AG10803 (cell line): ENCODE measurements around the gene SEPTIN5.

Source experiments
- DNase-seq: peaks from one replicate; pipeline ENCODE4 v3.0.0; 2010; ENCODE audit warnings: low read depth
- H3K4me3 ChIP-seq: 2 replicates; pipeline ENCODE4 v1.5.1; 2011; ENCODE audit warnings: mild to moderate bottlenecking, low read length, control low read depth
- CTCF ChIP-seq: conservative IDR thresholded peaks from 2 replicates; pipeline ENCODE4 v1.5.1; 2011; ENCODE audit warnings: mild to moderate bottlenecking, low read length, control low read depth, inconsistent platforms

SEPTIN5 gene

DNA sequence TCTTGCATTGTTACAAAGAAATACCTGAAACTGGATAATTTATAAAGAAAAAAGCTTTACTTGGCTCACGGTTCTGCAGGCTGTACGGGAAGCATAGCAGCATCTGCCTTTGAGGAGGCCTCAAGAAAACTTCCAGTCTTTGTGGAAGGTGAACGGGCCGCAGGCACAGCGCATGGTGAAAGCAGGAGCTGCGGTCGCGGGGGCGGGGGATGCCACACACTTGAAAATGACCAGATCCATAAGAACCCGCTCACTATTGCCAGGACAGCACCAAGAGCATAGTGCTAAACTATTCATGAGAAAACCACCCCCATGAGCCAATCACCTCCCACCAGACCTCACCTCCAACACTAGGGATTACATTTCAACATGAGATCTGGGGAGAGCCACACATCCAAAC lies 45.6 kb upstream of the SEPTIN5 start:
- TF ChIP-seq CTCF: no peak
- DNase-seq: no peak
- no peak overlapping the region for H3K4me3 ChIP-seq

GRCh38 chr22:19669570-19669969 lies 44.7 kb upstream of the SEPTIN5 start:
- DNase-seq: no peak
- TF ChIP-seq CTCF: no peak
- H3K4me3 ChIP-seq: no peak overlapping the region

DNA sequence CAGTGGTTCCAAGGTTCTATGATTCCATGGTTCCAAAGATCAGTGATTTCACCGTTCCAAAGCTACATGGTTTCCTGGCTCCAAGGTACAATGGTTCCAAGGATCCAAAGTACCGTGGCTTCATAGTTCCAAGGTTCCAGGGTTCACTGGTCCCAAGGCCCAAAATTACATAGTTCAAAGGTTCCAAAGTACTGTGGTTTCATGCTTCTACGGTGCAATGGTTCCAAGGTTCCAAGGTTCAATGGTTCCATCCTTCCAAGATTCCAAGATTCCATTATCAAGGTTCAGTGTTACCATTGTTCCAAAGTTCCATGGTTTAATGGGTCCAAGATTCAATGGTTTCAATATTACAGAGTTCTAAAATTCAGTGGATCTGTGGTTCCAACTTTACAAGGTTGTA lies 43.0 kb upstream of the SEPTIN5 start:
- no peak for DNase-seq
- TF ChIP-seq CTCF: no peak

GRCh38 chr22:19672054-19672776 lies 42.1 kb upstream of the SEPTIN5 start:
- TF ChIP-seq CTCF: no peak
- no peak overlapping the region for H3K4me3 ChIP-seq
- DNase-seq: no peak

More for the DNA sequence above, 43.0 kb upstream of the SEPTIN5 start:
- H3K4me3 ChIP-seq: no peak overlapping the region

- H3K4me3 ChIP-seq: no peak overlapping the region
- TF ChIP-seq CTCF: no peak
- DNase-seq: no peak
Observed at GRCh38 chr22:19673660-19674059, 40.6 kb upstream of the SEPTIN5 start.

DNA sequence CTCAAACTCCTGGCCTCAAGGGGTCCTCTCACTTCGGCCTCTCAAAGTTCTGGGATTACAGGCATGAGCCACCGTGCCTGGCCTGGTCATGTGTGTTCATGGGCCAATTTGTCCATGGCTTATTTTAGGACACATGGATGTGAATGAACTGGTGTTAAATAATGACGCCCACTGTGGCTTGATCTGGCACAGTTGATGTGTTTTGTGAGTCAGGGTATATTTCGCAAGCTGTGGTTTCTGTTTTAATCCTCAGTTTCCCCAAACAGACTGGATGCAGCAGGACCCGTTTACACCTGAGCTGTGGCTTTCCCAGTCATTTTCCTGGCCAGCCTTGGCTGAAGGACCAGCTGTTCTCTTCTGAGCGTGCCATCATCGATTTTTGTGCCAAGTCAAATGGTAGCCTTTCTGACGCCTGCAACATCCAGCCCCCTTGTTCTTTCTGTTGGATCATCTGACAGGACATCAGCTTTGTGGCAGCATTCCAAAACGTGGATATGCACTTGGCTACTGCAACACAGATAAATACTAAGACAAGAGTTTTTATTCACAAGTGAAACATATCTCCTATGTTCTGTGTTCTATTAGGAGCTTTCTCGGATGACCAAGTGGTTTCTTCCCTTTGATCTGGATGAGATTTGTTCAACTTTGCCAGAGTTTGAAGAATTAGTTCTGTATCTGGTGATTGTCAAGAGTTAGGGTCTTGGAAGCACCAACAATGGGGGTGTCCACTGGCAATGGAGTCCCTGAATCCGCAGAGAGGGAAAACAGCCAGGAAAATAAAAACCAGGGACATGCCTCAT lies 40.0 kb upstream of the SEPTIN5 start:
- DNase-seq: no peak
- no peak for TF ChIP-seq CTCF
- no peak overlapping the region for H3K4me3 ChIP-seq

GRCh38 chr22:19674929-19675253 lies 39.4 kb upstream of the SEPTIN5 start:
- no peak overlapping the region for H3K4me3 ChIP-seq
- DNase-seq: no peak
- no peak for TF ChIP-seq CTCF
